Left ventricle myocardium superior (tissue), 1 donor: ENCODE data around the gene RGP1. TPM values are rescaled to one million over a fixed set of nuclear protein-coding genes. Genes with fewer than 3 reads are reported as not detected.

Experiments
- ATAC-seq: fragments of 200-7000 bp; cut with Tn5 transposase; one replicate; pipeline ENCODE4 v1.9.1; 2020; ENCODE audit warnings: mild to moderate bottlenecking, moderate library complexity
- DNase-seq: peaks from one replicate; pipeline ENCODE4 v3.0.0-alpha.2; 2020
- intact Hi-C: fragments of 100-400 bp; cut with micrococcal nuclease; formaldehyde crosslinking; loops from one replicate; pipeline ENCODE4 v1.11.0; 2022
- total RNA-seq: library from RNA; stranded (reverse); fragmentation: NEBNext Ultra II Directional; extraction: Animal tissue kit (Norgen Biotek cat#: 25700); gene quantifications from one replicate; pipeline ENCODE4 v1.2.1, GENCODE V29; 2021
- donor health status: DM: no; HTN: yes; CAD: no; lungs with severe emphysema.

The RGP1 gene
- total RNA-seq, 1 donor from 2014 or later: 32.4 TPM

- ATAC-seq: no peak
- intact Hi-C loops: no loop called here
- no peak for DNase-seq
These were observed 30.2 kb upstream of the RGP1 start for GRCh38 chr9:35718721-35719511.

DNA sequence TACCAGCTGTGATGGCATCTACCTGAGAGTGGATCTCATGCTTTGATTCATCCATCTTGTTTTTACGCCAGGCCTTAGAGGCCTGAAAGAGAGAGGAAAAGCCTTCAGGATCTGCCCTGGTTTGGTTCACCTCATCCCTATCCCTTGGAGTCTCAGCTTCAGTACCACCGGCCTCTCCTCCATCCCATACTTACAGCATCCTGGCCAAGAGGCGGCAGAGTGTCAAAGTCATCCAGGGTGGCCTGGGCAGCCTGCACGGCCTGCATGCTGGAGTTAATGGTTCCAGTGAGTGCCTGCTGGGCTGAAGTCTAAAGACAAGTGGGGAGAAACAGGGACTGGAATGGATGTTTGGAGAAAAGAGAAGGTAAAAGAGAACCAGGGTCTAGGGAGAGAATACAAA lies 29.5 kb upstream of the RGP1 start:
- intact Hi-C loops: no loop called here
- ATAC-seq (no peak), DNase-seq (no peak)

GRCh38 chr9:35723426-35723825 lies 25.7 kb upstream of the RGP1 start:
- DNase-seq (no peak), ATAC-seq (no peak)
- intact Hi-C loops: no loop called here

- intact Hi-C loops: no loop called here
- no peak for DNase-seq
- ATAC-seq: no peak
These were observed 25.2 kb upstream of the RGP1 start for GRCh38 chr9:35723908-35724307.

- intact Hi-C loops: no loop called here
- ATAC-seq (no peak), DNase-seq (no peak)
These were observed 23.7 kb upstream of the RGP1 start for GRCh38 chr9:35725362-35725761.

DNA sequence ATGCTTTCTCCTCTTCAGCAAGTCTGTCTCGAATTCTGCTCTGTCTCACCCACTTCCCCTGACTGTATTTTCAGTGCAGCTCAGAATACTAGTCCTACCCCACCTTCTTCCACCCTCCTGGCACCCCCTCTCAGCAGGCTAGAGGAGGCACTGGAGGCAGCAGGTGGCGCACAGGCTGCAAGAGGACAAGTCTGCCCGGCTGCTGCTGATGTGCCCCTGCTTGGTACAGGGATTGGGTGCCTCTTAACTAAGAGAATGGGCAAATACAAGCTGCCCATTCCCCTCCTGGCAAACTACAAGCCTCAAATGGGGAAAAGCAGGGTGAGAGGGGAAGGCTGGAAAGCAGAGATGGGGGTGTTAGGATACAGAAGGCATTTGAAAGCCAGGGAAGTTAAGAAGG lies 22.2 kb upstream of the RGP1 start:
- ATAC-seq (peak; percentile 63), DNase-seq (peak; percentile 70)
- intact Hi-C loops: no loop called here

DNA sequence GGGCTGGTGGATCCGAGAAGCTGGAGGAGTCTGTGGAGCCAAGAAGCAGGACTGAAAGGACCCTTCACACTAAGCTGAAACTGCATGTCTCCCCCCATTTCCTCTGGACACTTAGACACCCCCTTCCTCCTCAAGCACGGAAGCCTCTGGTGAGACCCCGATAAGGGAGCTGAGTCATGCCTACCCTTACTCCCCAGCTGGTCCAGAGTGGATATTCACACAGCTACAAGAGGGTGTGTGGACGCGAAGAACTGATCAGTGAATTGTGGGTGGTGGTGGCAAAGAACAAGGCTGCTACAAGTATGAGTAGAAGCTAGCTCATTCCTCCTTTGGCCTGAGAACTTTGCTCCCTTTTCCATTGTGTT lies 21.4 kb upstream of the RGP1 start:
- DNase-seq (no peak), ATAC-seq (no peak)
- intact Hi-C loops: no loop called here

DNA sequence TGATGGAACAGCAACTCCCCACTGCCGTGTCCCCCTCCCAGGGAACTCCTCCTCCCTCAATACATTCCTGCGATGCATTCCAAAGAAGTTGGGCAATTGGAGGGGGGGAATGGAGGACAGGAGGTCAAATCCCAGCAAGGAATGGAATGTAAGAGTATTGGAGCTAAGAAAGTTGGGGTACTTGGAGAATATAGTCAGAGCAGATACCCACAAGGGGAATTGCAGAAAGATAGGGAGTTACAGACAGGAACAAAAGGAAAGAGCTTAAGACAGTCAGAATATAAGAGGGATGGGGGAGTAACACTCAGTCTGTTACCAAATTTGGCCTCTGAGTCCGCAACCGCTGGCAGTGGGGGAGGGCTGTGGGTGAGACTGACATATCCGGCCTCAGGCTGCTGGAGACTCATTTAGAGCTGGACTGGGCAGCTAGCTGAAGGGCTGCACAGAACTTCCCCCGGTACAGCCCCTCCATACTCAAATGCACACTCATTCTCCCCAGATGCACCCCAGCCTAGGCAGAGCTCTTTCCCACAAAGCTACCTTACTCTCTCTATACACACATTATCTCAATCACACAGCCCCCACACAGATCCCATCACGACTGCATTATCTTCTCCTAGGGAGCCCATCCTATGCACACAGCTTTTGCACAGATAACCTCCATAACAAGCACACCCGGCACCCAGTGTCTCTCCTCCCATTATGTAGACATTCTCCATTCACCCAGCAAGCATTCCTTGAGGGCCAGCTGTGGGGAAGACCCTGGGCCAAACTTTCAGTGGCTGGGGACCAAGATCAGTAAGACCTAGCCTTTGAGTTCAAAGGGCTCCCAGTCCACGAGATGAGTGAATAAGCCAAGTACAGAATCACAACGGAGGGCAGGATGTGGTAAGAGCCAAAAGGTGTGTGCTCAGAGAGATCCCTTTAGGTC lies 20.8 kb upstream of the RGP1 start:
- intact Hi-C loops: no loop called here
- ATAC-seq (peak; percentile 47), DNase-seq (peak; percentile 82)

GRCh38 chr9:35729101-35729500 lies 20.0 kb upstream of the RGP1 start:
- ATAC-seq: no peak

DNA sequence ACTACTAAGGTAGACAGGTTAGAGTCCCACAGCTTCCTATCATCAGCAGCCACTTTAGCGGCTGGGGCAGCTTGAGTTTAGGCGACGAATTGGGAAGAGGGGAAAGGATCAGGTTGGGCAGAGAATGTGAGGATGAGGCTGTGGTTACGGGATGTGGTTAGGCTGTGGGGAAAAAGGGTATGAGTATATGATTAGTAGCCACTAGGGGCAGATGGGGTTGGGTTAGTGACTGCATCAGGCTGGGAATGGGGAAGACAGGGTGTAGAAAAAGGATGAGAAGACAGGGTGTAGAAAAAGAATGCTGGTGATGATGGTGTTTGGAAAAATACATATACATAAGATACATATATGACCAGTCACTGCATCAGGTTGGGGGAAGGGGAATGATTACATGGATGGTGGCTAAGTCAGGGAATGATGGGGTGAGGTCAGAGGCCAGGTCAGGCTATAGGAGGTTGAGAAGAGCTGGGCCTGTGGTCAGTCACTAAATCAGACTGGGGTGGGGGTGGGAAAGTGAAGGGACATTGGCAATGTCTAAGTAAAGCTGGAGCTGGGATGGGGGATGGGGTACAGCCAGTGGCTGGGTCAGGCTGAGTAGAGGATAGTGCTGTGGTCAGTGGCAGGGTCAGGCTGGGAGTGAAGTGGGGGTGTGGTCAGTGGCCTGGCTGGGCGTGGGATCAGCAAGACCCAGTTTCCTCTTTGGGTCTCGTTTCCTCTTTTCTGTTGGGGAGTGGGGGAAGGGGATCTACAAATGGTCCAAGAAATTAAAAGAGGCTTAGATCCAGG lies 19.2 kb upstream of the RGP1 start:
- ATAC-seq (no peak), DNase-seq (peak; percentile 68)
- intact Hi-C loops: no loop called here

More at GRCh38 chr9:35729101-35729500, 20.0 kb upstream of the RGP1 start:
- DNase-seq: no peak
- intact Hi-C loops: no loop called here

- intact Hi-C loops: no loop called here
- ATAC-seq (no peak), DNase-seq (no peak)
These were observed 18.6 kb upstream of the RGP1 start for GRCh38 chr9:35730486-35730854.

- intact Hi-C loops: no loop called here
- ATAC-seq (no peak), DNase-seq (no peak)
These were observed 17.5 kb upstream of the RGP1 start for GRCh38 chr9:35731415-35732184.

DNA sequence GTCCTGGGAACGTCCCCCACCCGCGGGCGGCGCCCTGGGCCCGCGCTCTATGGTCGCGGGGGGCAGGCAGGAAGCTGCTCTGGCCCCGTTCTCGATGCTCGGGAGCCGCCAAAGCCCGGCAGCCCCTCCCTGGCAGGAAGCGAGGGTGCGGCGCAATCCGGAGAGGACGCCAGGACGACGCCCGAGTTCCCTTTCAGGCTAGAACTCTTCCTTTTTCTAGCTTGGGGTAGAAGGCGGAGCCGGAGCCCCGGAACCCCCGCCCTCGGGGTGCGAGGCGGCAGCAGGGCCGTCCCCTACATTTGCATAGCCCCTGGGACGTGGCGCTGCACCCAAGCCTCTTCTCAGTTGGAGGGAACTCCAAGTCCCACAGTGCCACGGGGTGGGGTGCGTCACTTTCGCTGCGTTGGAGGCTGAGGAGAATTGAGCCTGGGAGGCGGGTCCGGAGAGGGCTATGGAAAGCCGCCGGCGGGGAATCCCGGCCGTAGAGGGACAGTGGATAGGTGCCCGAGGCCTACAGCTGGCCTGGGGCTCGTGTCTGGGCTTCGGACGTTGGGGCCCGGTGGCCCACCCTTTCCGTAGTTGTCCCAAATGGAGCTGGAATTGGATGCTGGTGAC lies 16.8 kb upstream of the RGP1 start, which contains the start of the genes CREB3 and TLN1:
Gene CREB3, plus strand, starts transcription at position 482 of the 615 bp plus-strand sequence. Its CDS starts 107 bp downstream, at position 589.
Gene TLN1, minus strand, starts transcription at position 11 of the 615 bp plus-strand sequence. CDS start 6,501 bp downstream, outside the sequence.
- DNase-seq: peak; percentile 98
- peak; percentile 89 for ATAC-seq
- intact Hi-C loops: no loop called here

DNA sequence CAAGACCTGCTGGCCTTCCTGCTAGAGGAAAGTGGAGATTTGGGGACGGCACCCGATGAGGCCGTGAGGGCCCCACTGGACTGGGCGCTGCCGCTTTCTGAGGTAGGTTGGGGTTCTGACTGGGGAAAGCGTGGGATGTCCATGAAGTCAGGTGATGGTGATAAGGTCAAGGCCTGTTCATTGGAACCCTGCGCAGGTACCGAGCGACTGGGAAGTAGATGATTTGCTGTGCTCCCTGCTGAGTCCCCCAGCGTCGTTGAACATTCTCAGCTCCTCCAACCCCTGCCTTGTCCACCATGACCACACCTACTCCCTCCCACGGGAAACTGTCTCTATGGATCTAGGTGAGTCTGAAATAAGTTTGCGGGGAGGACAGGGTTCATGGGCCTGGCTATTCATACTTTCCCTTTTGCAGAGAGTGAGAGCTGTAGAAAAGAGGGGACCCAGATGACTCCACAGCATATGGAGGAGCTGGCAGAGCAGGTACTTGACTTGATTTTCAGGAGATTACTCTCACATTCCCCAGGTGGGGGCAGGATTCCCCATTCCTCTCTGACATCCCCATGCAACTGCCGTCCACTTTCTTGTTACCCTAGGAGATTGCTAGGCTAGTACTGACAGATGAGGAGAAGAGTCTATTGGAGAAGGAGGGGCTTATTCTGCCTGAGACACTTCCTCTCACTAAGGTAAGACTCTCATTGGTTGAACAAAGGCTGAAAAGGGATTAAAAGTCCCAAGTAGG lies 16.1 kb upstream of the RGP1 start:
- no peak for DNase-seq
- intact Hi-C loops: no loop called here
- peak; percentile 0 for ATAC-seq

GRCh38 chr9:35734096-35734495 lies 15.0 kb upstream of the RGP1 start:
- intact Hi-C loops: no loop called here
- no peak for ATAC-seq
- DNase-seq: no peak

DNA sequence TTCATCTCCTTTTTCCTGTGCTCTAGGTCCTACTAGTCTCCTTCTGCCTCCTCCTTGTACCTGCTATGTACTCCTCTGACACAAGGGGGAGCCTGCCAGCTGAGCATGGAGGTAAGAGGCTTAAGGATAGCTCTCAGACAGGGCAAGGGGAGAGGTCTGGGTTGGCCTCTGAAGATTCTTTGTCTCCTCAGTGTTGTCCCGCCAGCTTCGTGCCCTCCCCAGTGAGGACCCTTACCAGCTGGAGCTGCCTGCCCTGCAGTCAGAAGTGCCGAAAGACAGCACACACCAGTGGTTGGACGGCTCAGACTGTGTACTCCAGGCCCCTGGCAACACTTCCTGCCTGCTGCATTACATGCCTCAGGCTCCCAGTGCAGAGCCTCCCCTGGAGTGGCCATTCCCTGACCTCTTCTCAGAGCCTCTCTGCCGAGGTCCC lies 12.9 kb upstream of the RGP1 start:
- peak; percentile 52 for DNase-seq
- ATAC-seq: peak; percentile 11

DNA sequence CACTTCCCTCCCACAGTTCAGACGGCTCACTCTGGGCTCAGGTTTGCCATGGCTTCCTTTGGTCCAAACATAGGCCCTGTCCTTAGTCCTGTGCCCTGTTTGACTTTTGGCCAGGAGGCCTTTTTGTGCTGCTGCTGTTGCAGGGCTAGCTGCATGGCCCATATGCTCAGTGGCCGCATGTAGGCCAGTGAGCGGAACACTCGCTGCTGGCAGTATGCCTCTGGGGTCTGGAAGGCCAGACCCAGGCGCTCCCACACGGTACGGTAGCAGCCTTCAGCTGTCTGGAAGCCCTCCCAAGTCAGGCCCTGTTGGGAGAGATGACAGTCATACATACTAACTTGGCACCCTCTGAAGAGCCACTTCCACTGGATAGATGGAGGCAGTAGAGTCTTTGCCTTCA lies 11.9 kb upstream of the RGP1 start:
- intact Hi-C loops: no loop called here
- no peak for ATAC-seq
- DNase-seq: no peak

More for the DNA sequence above, 12.9 kb upstream of the RGP1 start:
- intact Hi-C loops: no loop called here

DNA sequence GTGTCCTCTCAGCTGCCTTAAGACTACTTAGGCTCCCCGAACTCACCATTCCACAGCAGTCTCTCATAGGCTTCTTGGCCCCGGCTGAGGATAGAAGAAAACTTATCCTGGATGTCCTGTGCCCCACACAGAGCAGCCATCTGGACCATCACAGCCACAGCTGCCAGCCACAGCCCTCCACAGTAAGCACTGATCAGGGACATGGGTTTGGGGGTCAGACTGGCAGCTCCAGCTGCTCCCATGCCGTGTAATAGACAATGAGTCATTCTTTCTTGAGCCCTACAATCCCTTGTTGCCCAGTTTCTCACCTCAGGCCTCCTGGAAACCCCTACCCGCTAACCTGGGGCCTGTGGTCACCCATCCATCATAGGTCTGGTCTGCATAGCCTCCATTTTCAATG lies 10.9 kb upstream of the RGP1 start:
- DNase-seq (no peak), ATAC-seq (no peak)
- intact Hi-C loops: no loop called here
